Putamen (tissue), 1 donor: ENCODE data around the gene CMIP.
"Not testable (repeated sequence)": the region's sequence is repeated elsewhere in the genome, so short reads cannot be mapped to it uniquely, and the experiment has no call there.

Source experiments
- DNase-seq: peaks from one replicate; pipeline ENCODE4 v3.0.0-alpha.2; 2016; ENCODE audit warnings: low spot score

CMIP gene

GRCh38 chr16:81687131-81687456 is 242.5 kb downstream of the CMIP start:
- no peak for DNase-seq

GRCh38 chr16:81688182-81688581 is 243.6 kb downstream of the CMIP start:
- no peak for DNase-seq

GRCh38 chr16:81688839-81689238 is 244.2 kb downstream of the CMIP start:
- not testable (repeated sequence) for DNase-seq

GRCh38 chr16:81692021-81692420 is 247.4 kb downstream of the CMIP start:
- no peak for DNase-seq

- no peak for DNase-seq
Observed at GRCh38 chr16:81692571-81692970, 248.0 kb downstream of the CMIP start.

- DNase-seq: no peak
Observed at GRCh38 chr16:81693041-81693743, 248.6 kb downstream of the CMIP start.

- no peak for DNase-seq
Observed at GRCh38 chr16:81693744-81694303, 249.2 kb downstream of the CMIP start.

- DNase-seq: peak; percentile 47
Observed at GRCh38 chr16:81694494-81695280, 250.1 kb downstream of the CMIP start.

- DNase-seq: no peak
Observed at GRCh38 chr16:81695321-81696165, 250.9 kb downstream of the CMIP start.

GRCh38 chr16:81696166-81696960 is 251.8 kb downstream of the CMIP start:
- no peak for DNase-seq

GRCh38 chr16:81696961-81697615 is 252.5 kb downstream of the CMIP start:
- no peak for DNase-seq

- DNase-seq: peak; percentile 60
Observed at GRCh38 chr16:81697616-81698309, 253.2 kb downstream of the CMIP start.

GRCh38 chr16:81698310-81698641 is 253.7 kb downstream of the CMIP start:
- DNase-seq: no peak

GRCh38 chr16:81699596-81699995 is 255.0 kb downstream of the CMIP start:
- DNase-seq: no peak

- DNase-seq: no peak
Observed at GRCh38 chr16:81700071-81700779, 255.6 kb downstream of the CMIP start.

GRCh38 chr16:81700780-81701165 is 256.2 kb downstream of the CMIP start:
- DNase-seq: no peak

- DNase-seq: no peak
Observed at GRCh38 chr16:81701296-81701970, 256.8 kb downstream of the CMIP start.

- DNase-seq: no peak
Observed at GRCh38 chr16:81702506-81702905, 257.9 kb downstream of the CMIP start.
